ENCODE results near the gene TMEM39A. TPM values are rescaled to one million over a fixed set of nuclear protein-coding genes. Genes with fewer than 3 reads are reported as not detected.

Gene TMEM39A
- polyA plus RNA-seq, 3 donors = 9.6 to 12.2 (median 11.6) TPM

DNA sequence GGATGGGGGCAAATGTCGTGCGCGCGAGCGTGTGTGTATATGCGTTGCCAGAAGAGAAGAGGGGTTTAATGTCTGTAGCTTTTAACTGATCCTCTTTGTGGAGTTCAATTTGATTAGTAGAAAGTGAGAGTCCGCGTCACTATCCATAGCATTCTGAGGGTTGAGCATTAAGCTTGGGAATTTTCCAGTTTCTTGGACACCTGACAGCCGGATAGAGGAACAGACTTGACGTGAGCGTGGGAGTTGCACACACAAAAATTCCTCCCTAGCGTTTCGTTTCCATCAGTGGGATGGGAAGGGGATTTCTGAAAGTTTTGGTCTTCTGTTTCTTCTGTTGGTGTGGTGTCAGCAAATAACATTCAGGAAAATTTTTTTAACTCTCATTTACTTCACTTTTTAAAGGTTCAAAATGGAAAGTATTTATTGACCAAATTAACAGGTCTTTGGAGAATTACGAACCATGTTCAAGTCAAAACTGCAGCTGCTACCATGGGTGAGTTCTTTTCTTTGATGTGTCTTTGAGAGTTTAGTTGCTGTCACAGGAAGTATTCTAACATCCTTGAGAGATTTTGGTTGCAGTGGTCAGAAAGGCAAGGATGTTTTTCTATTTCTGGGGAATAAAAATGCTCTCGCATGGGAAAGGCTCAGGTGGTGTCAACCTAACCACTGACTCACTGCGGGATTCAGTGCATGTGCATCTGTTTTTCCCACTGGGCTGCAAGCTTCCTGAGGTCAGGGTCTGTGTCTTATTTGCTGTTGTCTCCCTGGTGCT, 6.2 kb upstream of the TMEM39A start:
- peak overlapping the region; percentile 80 for H3K9ac ChIP-seq (ENCODE audit: insufficient read depth, low read length, poor library complexity, severe bottlenecking)
- peaks cover 27% of the 10 kb centered on the region for H3K4me1 Mint-ChIP-seq
- peak in 1 of 3 donors; percentile 67 for DNase-seq
- 13% methylated on average over 7 of the region's 16 CpGs for WGBS (ENCODE audit: insufficient coverage)
- peak overlapping the region; percentile 2 to 93 (median 69) for H3K27ac Mint-ChIP-seq
- peaks cover 28 to 32% of the 10 kb centered on the region in 2 donors for H3K36me3 ChIP-seq (replicated peaks in 1 of 2; ENCODE audit: control insufficient read depth in 1 of 2, insufficient read depth in 2 of 2, low read length in 2 of 2)
- H3K79me2 ChIP-seq (ENCODE audit: insufficient read depth, low read length) = peaks cover 13% of the 10 kb centered on the region
- peaks cover 0 to 2% (median 0%) of the 10 kb centered on the region in 7 donors for H3K9me3 Mint-ChIP-seq
- no peaks in the 10 kb centered on the region for H4K20me1 ChIP-seq (ENCODE audit: insufficient read depth, low read length)
- H3K27ac ChIP-seq (ENCODE audit: low read depth in 1 of 2, low read length in 2 of 2) = peak overlapping the region; percentile 2 to 86
- peaks cover 18 to 31% of the 10 kb centered on the region in 2 donors for H3K36me3 Mint-ChIP-seq
- intact Hi-C loops (cut with micrococcal nuclease) = loop anchor here (2.0 to 10.0 kb wide), 4 partner anchors 29 to 625 kb away; partner anchors contain the start of genes COX17 (in 1 of the 2), GSK3B (in 1 of the 2) and TIMMDC1 (in 1 of the 2)
- H3K27me3 Mint-ChIP-seq (ENCODE audit: low read depth in 3 of 3) = peaks cover 0 to 3% (median 1%) of the 10 kb centered on the region in 3 donors
- peak overlapping the region; percentile 66 to 93 (median 69) for H3K4me3 ChIP-seq (replicated peaks in 1 of 3; ENCODE audit: low read depth in 2 of 3, low read length in 3 of 3)
- H3K4me2 ChIP-seq (replicated peaks; ENCODE audit: extremely low read depth, low read length, poor library complexity, severe bottlenecking) = peak overlapping the region; percentile 83
- no peaks in the 10 kb centered on the region for H3K27me3 ChIP-seq (ENCODE audit: control insufficient read depth in 2 of 2, insufficient read depth in 2 of 2, low read length in 2 of 2)
- peak overlapping the region; percentile 91 to 99 for H3K4me3 Mint-ChIP-seq
- H3K9me3 ChIP-seq (replicated peaks in 1 of 2; ENCODE audit: control insufficient read depth in 1 of 2, insufficient read depth in 1 of 2, low read length in 2 of 2) = no peaks in the 10 kb centered on the region
- peak overlapping the region; percentile 99 for H2AFZ ChIP-seq (ENCODE audit: insufficient read depth, low read depth, low read length, poor library complexity, severe bottlenecking)
- no peak for TF ChIP-seq CTCF (IDR thresholded peaks at IDR 0.05)
- H3K4me1 ChIP-seq (ENCODE audit: control insufficient read depth in 1 of 2, insufficient read depth in 2 of 2, low read length in 2 of 2) = peaks cover 19 to 28% of the 10 kb centered on the region in 2 donors

GRCh38 chr3:119468041-119468440, 4.6 kb upstream of the TMEM39A start:
- Mint-ChIP-seq H3K36me3 (peaks cover 16 to 22% of the 10 kb centered on the region in 2 donors), H3K27me3 (ENCODE audit: low read depth in 3 of 3) (peaks cover 0 to 3% (median 1%) of the 10 kb centered on the region in 3 donors), H3K4me3 (peak overlapping the region; percentile 91 to 99), H3K4me1 (peaks cover 35% of the 10 kb centered on the region), H3K27ac (peak overlapping the region; percentile 81 to 93 (median 92)), H3K9me3 (peaks cover 0 to 2% (median 0%) of the 10 kb centered on the region in 7 donors)
- peak overlapping the region; percentile 99 for H2AFZ ChIP-seq (ENCODE audit: insufficient read depth, low read depth, low read length, poor library complexity, severe bottlenecking)
- H3K4me1 ChIP-seq (ENCODE audit: control insufficient read depth in 1 of 2, insufficient read depth in 2 of 2, low read length in 2 of 2) = peaks cover 25 to 35% of the 10 kb centered on the region in 2 donors
- TF ChIP-seq CTCF (IDR thresholded peaks at IDR 0.05) = no peak
- H3K36me3 ChIP-seq (replicated peaks in 1 of 2; ENCODE audit: control insufficient read depth in 1 of 2, insufficient read depth in 2 of 2, low read length in 2 of 2) = peaks cover 13 to 17% of the 10 kb centered on the region in 2 donors
- peak overlapping the region; percentile 37 to 86 for H3K27ac ChIP-seq (ENCODE audit: low read depth in 1 of 2, low read length in 2 of 2)
- no peaks in the 10 kb centered on the region for H3K9me3 ChIP-seq (replicated peaks in 1 of 2; ENCODE audit: control insufficient read depth in 1 of 2, insufficient read depth in 1 of 2, low read length in 2 of 2)
- WGBS (ENCODE audit: insufficient coverage) = 82% methylated on average over 1 of the region's 2 CpGs
- peaks cover 18% of the 10 kb centered on the region for H3K79me2 ChIP-seq (ENCODE audit: insufficient read depth, low read length)
- H3K4me3 ChIP-seq (replicated peaks in 1 of 3; ENCODE audit: low read depth in 2 of 3, low read length in 3 of 3) = peak overlapping the region in 1 of 3 experiments; percentile 93
- H3K4me2 ChIP-seq (replicated peaks; ENCODE audit: extremely low read depth, low read length, poor library complexity, severe bottlenecking) = peak overlapping the region; percentile 83
- DNase-seq = peak; percentile 39 to 60 (median 44)
- H4K20me1 ChIP-seq (ENCODE audit: insufficient read depth, low read length) = no peaks in the 10 kb centered on the region
- intact Hi-C loops (cut with micrococcal nuclease) = loop anchor here (2.0 to 10.0 kb wide), 4 partner anchors 31 to 627 kb away; partner anchors contain the start of genes COX17 (in 1 of the 2), GSK3B (in 1 of the 2) and TIMMDC1 (in 1 of the 2)
- H3K27me3 ChIP-seq (ENCODE audit: control insufficient read depth in 2 of 2, insufficient read depth in 2 of 2, low read length in 2 of 2) = no peaks in the 10 kb centered on the region
- H3K9ac ChIP-seq (ENCODE audit: insufficient read depth, low read length, poor library complexity, severe bottlenecking) = no peak overlapping the region

All from CD14-positive monocyte (primary cell).